HepG2 (cell line): Measurements from ENCODE around the gene MYO19. TPM values are rescaled to one million over a fixed set of nuclear protein-coding genes. Genes with fewer than 3 reads are reported as not detected.

ENCODE experiments used
- CSRNP1 ChIP-seq: sonication (generic); formaldehyde crosslinking; IDR thresholded peaks from 2 replicates; pipeline ENCODE4 v1.8.1; 2023; ENCODE audit warnings: mild to moderate bottlenecking, missing genetic modification reagents
- NFKB2 ChIP-seq: sonication (generic); formaldehyde crosslinking; IDR thresholded peaks from 2 replicates; pipeline ENCODE4 v1.4.0; 2020; ENCODE audit warnings: missing genetic modification reagents, borderline replicate concordance
- NR1H2 ChIP-seq: sonication (generic); formaldehyde crosslinking; IDR thresholded peaks from 2 replicates; pipeline ENCODE4 v1.8.1; 2022; ENCODE audit warnings: low read depth, missing genetic modification reagents, borderline replicate concordance
- POLR2A ChIP-seq, 2 experiments: IDR thresholded peaks; 2 replicates each; pipeline ENCODE4 v1.6.1; 2011; ENCODE audit warnings: low read depth in 2 of 2, low read length in 2 of 2, mild to moderate bottlenecking in 1 of 2, moderate library complexity in 1 of 2; ENCODE audit not compliant: insufficient read depth in 1 of 2
- RXRB ChIP-seq: IDR thresholded peaks from 2 replicates; pipeline ENCODE4 v1.6.1; 2016; ENCODE audit warnings: borderline replicate concordance, missing genetic modification reagents, missing compliant biosample characterization
- ZFYVE20 ChIP-seq: sonication (generic); formaldehyde crosslinking; IDR thresholded peaks from 2 replicates; pipeline ENCODE4 v1.8.0; 2023; ENCODE audit warnings: low read depth, mild to moderate bottlenecking, moderate library complexity, missing genetic modification reagents, borderline replicate concordance
- ZNF142 ChIP-seq: sonication (generic); formaldehyde crosslinking; IDR thresholded peaks from 2 replicates; pipeline ENCODE4 v1.4.0; 2020; ENCODE audit warnings: missing genetic modification reagents
- ZNF292 ChIP-seq: sonication (generic); formaldehyde crosslinking; IDR thresholded peaks from 2 replicates; pipeline ENCODE4 v1.8.1; 2022; ENCODE audit warnings: mild to moderate bottlenecking, low read depth, missing genetic modification reagents, borderline replicate concordance
- ZNF329 ChIP-seq: sonication (generic); formaldehyde crosslinking; IDR thresholded peaks from 2 replicates; pipeline ENCODE4 v1.9.0; 2021; ENCODE audit warnings: low read depth, mild to moderate bottlenecking, missing genetic modification reagents
- ZNF607 ChIP-seq: sonication (generic); formaldehyde crosslinking; IDR thresholded peaks from 2 replicates; pipeline ENCODE4 v1.5.1; 2020; ENCODE audit warnings: missing genetic modification reagents, mild to moderate bottlenecking, borderline replicate concordance
- ZNF782 ChIP-seq: sonication (generic); formaldehyde crosslinking; IDR thresholded peaks from 2 replicates; pipeline ENCODE4 v1.4.0; 2020; ENCODE audit warnings: missing genetic modification reagents, mild to moderate bottlenecking, borderline replicate concordance
- polyA plus RNA-seq, 8 experiments: library from polyadenylated mRNA; depleted of rRNA in 3 of 8; stranded (reverse) in 7 of 8; unstranded in 1 of 8; fragments of >200 nt; fragmentation: Illumina TruSeq in 4 of 8; extraction: Trizol in 4 of 8; gene quantifications; 2 replicates each; pipeline versions ENCODE4 v1.2.1 to v1.2.3, GENCODE V29; 2011 to 2016; ENCODE audit warnings: low read depth in 4 of 8, missing spikeins in 1 of 8, mixed read lengths in 1 of 8; ENCODE audit not compliant: insufficient read depth in 1 of 8
- total RNA-seq, 5 experiments: library from RNA; depleted of rRNA; stranded (reverse); fragments of >200 nt; fragmentation: Illumina TruSeq; extraction: Trizol; gene quantifications; 2 replicates each; pipeline ENCODE4 v1.2.3, GENCODE V29; 2016; ENCODE audit warnings: low read depth in 1 of 5
- TF ChIP-seq, protein P1 (sequence below): sonication (generic); formaldehyde crosslinking; IDR thresholded peaks from 2 replicates; pipeline ENCODE4 v1.4.0; 2020; ENCODE audit warnings: mild to moderate bottlenecking, low read depth, missing genetic modification reagents
- TF ChIP-seq, protein P2 (sequence below): IDR thresholded peaks from 2 replicates; pipeline ENCODE4 v1.4.0; 2020; ENCODE audit warnings: mild to moderate bottlenecking, missing genetic modification reagents

MYO19 gene
- total and polyA plus RNA-seq, 2 of the 13 experiments (the other 11 are each of a cell fraction or from before 2014, with no cell fraction given), result 75.7 to 82.3 TPM

- TF ChIP-seq ZNF142 (CRISPR knock-in tag) (no peak), RXRB (CRISPR knock-in tag) (peak; percentile 12; the same call in 1 of the 2 replicates), ZFYVE20 (CRISPR knock-in tag) (no peak), POLR2A (IDR thresholded peaks at IDR 0.05; ENCODE audit: insufficient read depth in 1 of 2, low read depth in 2 of 2, low read length in 2 of 2) (peak in 1 of 2 experiments; percentile 14; a peak in 2 of 4 replicates), NFKB2 (CRISPR knock-in tag) (peak; percentile 16; the same call in 1 of the 2 replicates), ZNF292 (CRISPR knock-in tag) (no peak), NR1H2 (CRISPR knock-in tag) (no peak), ZNF607 (0 out of 2 replicates have a peak, but pooled peaks have one; percentile 7), ZNF329 (0 out of 2 replicates have a peak, but pooled peaks have one; percentile 31), ZNF782 (CRISPR knock-in tag) (no peak), CSRNP1 (CRISPR knock-in tag) (peak; percentile 36)
- TF ChIP-seq, protein P1, sequence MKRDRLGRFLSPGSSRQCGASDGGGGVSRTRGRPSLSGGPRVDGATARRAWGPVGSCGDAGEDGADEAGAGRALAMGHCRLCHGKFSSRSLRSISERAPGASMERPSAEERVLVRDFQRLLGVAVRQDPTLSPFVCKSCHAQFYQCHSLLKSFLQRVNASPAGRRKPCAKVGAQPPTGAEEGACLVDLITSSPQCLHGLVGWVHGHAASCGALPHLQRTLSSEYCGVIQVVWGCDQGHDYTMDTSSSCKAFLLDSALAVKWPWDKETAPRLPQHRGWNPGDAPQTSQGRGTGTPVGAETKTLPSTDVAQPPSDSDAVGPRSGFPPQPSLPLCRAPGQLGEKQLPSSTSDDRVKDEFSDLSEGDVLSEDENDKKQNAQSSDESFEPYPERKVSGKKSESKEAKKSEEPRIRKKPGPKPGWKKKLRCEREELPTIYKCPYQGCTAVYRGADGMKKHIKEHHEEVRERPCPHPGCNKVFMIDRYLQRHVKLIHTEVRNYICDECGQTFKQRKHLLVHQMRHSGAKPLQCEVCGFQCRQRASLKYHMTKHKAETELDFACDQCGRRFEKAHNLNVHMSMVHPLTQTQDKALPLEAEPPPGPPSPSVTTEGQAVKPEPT (CRISPR knock-in tag), result no peak
- TF ChIP-seq, protein P2, sequence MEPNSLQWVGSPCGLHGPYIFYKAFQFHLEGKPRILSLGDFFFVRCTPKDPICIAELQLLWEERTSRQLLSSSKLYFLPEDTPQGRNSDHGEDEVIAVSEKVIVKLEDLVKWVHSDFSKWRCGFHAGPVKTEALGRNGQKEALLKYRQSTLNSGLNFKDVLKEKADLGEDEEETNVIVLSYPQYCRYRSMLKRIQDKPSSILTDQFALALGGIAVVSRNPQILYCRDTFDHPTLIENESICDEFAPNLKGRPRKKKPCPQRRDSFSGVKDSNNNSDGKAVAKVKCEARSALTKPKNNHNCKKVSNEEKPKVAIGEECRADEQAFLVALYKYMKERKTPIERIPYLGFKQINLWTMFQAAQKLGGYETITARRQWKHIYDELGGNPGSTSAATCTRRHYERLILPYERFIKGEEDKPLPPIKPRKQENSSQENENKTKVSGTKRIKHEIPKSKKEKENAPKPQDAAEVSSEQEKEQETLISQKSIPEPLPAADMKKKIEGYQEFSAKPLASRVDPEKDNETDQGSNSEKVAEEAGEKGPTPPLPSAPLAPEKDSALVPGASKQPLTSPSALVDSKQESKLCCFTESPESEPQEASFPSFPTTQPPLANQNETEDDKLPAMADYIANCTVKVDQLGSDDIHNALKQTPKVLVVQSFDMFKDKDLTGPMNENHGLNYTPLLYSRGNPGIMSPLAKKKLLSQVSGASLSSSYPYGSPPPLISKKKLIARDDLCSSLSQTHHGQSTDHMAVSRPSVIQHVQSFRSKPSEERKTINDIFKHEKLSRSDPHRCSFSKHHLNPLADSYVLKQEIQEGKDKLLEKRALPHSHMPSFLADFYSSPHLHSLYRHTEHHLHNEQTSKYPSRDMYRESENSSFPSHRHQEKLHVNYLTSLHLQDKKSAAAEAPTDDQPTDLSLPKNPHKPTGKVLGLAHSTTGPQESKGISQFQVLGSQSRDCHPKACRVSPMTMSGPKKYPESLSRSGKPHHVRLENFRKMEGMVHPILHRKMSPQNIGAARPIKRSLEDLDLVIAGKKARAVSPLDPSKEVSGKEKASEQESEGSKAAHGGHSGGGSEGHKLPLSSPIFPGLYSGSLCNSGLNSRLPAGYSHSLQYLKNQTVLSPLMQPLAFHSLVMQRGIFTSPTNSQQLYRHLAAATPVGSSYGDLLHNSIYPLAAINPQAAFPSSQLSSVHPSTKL (CRISPR knock-in tag), result peak; percentile 36; the same call in 1 of the 2 replicates
These were observed 481 bp downstream of the MYO19 start (continued) for GRCh38 chr17:36533935-36534839.
